H1 (cell line): ENCODE measurements around the gene PLOD1. TPM values are rescaled to one million over a fixed set of nuclear protein-coding genes. Genes with fewer than 3 reads are reported as not detected.

ENCODE experiments used
- CTCF ChIA-PET: fragments of 300-600 bp; sonication (Branson Sonifier 250); formaldehyde crosslinking; loops from one replicate; lab custom pipeline; 2021; ENCODE audit not compliant: partially characterized antibody; lab: Charles Lee
- POLR2A ChIA-PET: fragments of 300-600 bp; sonication (Branson Sonifier 250); formaldehyde crosslinking; loops from one replicate; lab custom pipeline; 2021; ENCODE audit warnings: inconsistent platforms; ENCODE audit not compliant: partially characterized antibody; lab: Charles Lee
- DNase-seq, 2 experiments: peaks; one replicate each; pipeline versions ENCODE4 v3.0.0 to v3.0.0-alpha.2; 2010 to 2022; ENCODE audit warnings: low spot score in 2 of 2, low read depth in 1 of 2, mixed read lengths in 1 of 2
- FAIRE-seq: peaks from 2 replicates; lab custom pipeline; 2011; peaks lifted over from hg19 to GRCh38; lab: Jason Lieb, UNC
- H2AFZ ChIP-seq: 2 replicates; pipeline ENCODE4 v1.8.1; 2012; ENCODE audit warnings: low read length, inconsistent platforms
- H2AK5ac ChIP-seq: 2 replicates; pipeline ENCODE4 v1.6.1; 2013; ENCODE audit warnings: low read depth, low read length
- H2BK120ac ChIP-seq: replicated peaks from 2 replicates; pipeline ENCODE3; 2013; ENCODE audit warnings: low read depth, low read length, inconsistent platforms
- H2BK12ac ChIP-seq: 2 replicates; pipeline ENCODE4 v1.6.1; 2013; ENCODE audit warnings: low read depth, low read length
- H2BK15ac ChIP-seq: 2 replicates; pipeline ENCODE4 v1.6.1; 2013; ENCODE audit warnings: low read length
- H2BK20ac ChIP-seq: 2 replicates; pipeline ENCODE4 v1.6.1; 2013; ENCODE audit warnings: low read length
- H2BK5ac ChIP-seq: 2 replicates; pipeline ENCODE4 v1.6.1; 2013; ENCODE audit warnings: low read depth, low read length
- H3K14ac ChIP-seq: 2 replicates; pipeline ENCODE4 v1.6.1; 2013; ENCODE audit warnings: inconsistent platforms; ENCODE audit not compliant: insufficient read length
- H3K18ac ChIP-seq: 2 replicates; pipeline ENCODE4 v1.6.1; 2013; ENCODE audit warnings: low read length; ENCODE audit errors: extremely low read depth
- H3K23ac ChIP-seq: 2 replicates; pipeline ENCODE4 v1.6.1; 2013; ENCODE audit warnings: inconsistent platforms; ENCODE audit not compliant: insufficient read length
- H3K23me2 ChIP-seq: 2 replicates; pipeline ENCODE4 v1.6.1; 2013; ENCODE audit warnings: low read depth, low read length
- H3K27ac ChIP-seq: 2 replicates; pipeline ENCODE4 v1.6.1; 2011; ENCODE audit warnings: low read depth, low read length, inconsistent platforms
- H3K27me3 ChIP-seq, 4 experiments: replicated peaks in 1 of 4; 1 replicate in 1 of 4; 2 replicates in 3 of 4; pipeline versions ENCODE4 v1.6.1 to v1.8.1; 2011 to 2013; ENCODE audit warnings: low read length in 3 of 4, mild to moderate bottlenecking in 3 of 4, inconsistent platforms in 2 of 4, mixed read lengths in 2 of 4, moderate library complexity in 1 of 4; ENCODE audit not compliant: control insufficient read depth in 3 of 4, insufficient read depth in 3 of 4; ENCODE audit errors: extremely low read depth in 1 of 4
- H3K36me3 ChIP-seq, 4 experiments: 2 replicates each; pipeline versions ENCODE4 v1.6.1 to v1.8.1; 2011 to 2013; ENCODE audit warnings: mild to moderate bottlenecking in 4 of 4, low read length in 3 of 4, moderate library complexity in 2 of 4, control low read depth in 1 of 4, inconsistent platforms in 1 of 4; ENCODE audit not compliant: insufficient read depth in 4 of 4, control insufficient read depth in 2 of 4
- H3K4ac ChIP-seq: replicated peaks from 2 replicates; pipeline ENCODE3; 2013; ENCODE audit warnings: low read length, low read depth, mixed read lengths, inconsistent platforms; ENCODE audit not compliant: insufficient read length
- H3K4me1 ChIP-seq, 4 experiments: replicated peaks in 1 of 4; 1 replicate in 1 of 4; 2 replicates in 3 of 4; pipeline versions ENCODE4 v1.6.1 to v1.8.1; 2011 to 2013; ENCODE audit warnings: low read length in 3 of 4, inconsistent platforms in 2 of 4, mixed read lengths in 1 of 4; ENCODE audit not compliant: insufficient read depth in 4 of 4, control insufficient read depth in 3 of 4
- H3K4me2 ChIP-seq, 2 experiments: 2 replicates each; pipeline versions ENCODE4 v1.6.1 to v1.8.1; 2011 to 2013; ENCODE audit warnings: low read depth in 2 of 2, low read length in 2 of 2, control low read depth in 1 of 2, inconsistent platforms in 1 of 2, mild to moderate bottlenecking in 1 of 2; ENCODE audit not compliant: insufficient read depth in 1 of 2
- H3K4me3 ChIP-seq, 4 experiments: fragments of 200-600, 300-600 bp in 1 of 4; sonication (generic), shearing (Covaris generic), sonication (Bioruptor Twin) in 1 of 4; 2 replicates each; pipeline versions ENCODE4 v1.5.1 to v1.8.1; 2011 to 2016; ENCODE audit warnings: low read length in 4 of 4, low read depth in 3 of 4, control low read depth in 2 of 4, inconsistent platforms in 2 of 4, mild to moderate bottlenecking in 2 of 4, mixed read lengths in 1 of 4, moderate library complexity in 1 of 4; ENCODE audit not compliant: insufficient read depth in 2 of 4; ENCODE audit errors: extremely low read depth in 1 of 4
- H3K56ac ChIP-seq: replicated peaks from 2 replicates; pipeline ENCODE3; 2013; ENCODE audit warnings: low read depth, mild to moderate bottlenecking, mixed read lengths, low read length, inconsistent platforms; ENCODE audit not compliant: insufficient read length
- H3K79me1 ChIP-seq: 2 replicates; pipeline ENCODE4 v1.6.1; 2013; ENCODE audit warnings: low read depth, low read length, control low read depth
- H3K79me2 ChIP-seq, 2 experiments: 2 replicates each; pipeline versions ENCODE4 v1.6.1 to v1.8.1; 2012 to 2013; ENCODE audit warnings: low read length in 2 of 2, mild to moderate bottlenecking in 2 of 2, inconsistent platforms in 1 of 2; ENCODE audit not compliant: insufficient read depth in 2 of 2, control insufficient read depth in 1 of 2
- H3K9ac ChIP-seq, 4 experiments: replicated peaks in 1 of 4; 1 replicate in 1 of 4; 2 replicates in 3 of 4; pipeline versions ENCODE4 v1.6.1 to v1.8.1; 2011 to 2013; ENCODE audit warnings: low read depth in 3 of 4, low read length in 3 of 4, control low read depth in 2 of 4, mild to moderate bottlenecking in 2 of 4, moderate library complexity in 2 of 4, inconsistent platforms in 1 of 4; ENCODE audit errors: extremely low read depth in 1 of 4
- H3K9me3 ChIP-seq, 2 experiments: 2 replicates each; pipeline versions ENCODE4 v1.6.1 to v1.8.1; 2012 to 2013; ENCODE audit warnings: mild to moderate bottlenecking in 2 of 2, moderate library complexity in 2 of 2, control low read depth in 1 of 2, inconsistent platforms in 1 of 2, low read depth in 1 of 2, low read length in 1 of 2, mixed read lengths in 1 of 2; ENCODE audit not compliant: insufficient read depth in 2 of 2
- H4K20me1 ChIP-seq, 2 experiments: replicated peaks in 1 of 2; 2 replicates each; pipeline versions ENCODE3 to v1.8.1; 2011 to 2013; ENCODE audit warnings: inconsistent platforms in 2 of 2, low read length in 2 of 2, mild to moderate bottlenecking in 1 of 2; ENCODE audit not compliant: insufficient read depth in 2 of 2, control insufficient read depth in 1 of 2
- H4K5ac ChIP-seq: 2 replicates; pipeline ENCODE4 v1.6.1; 2013; ENCODE audit warnings: low read length, low read depth, mixed read lengths, inconsistent platforms; ENCODE audit not compliant: insufficient read length
- H4K8ac ChIP-seq: 2 replicates; pipeline ENCODE4 v1.8.0; 2013; ENCODE audit warnings: mild to moderate bottlenecking, moderate library complexity, low read length, inconsistent platforms; ENCODE audit not compliant: insufficient read depth; ENCODE audit errors: extremely low read depth
- H4K91ac ChIP-seq: replicated peaks from 2 replicates; pipeline ENCODE3; 2013; ENCODE audit warnings: low read length, mixed read lengths, inconsistent platforms; ENCODE audit not compliant: insufficient read length
- CHD1 ChIP-seq: IDR thresholded peaks from 2 replicates; pipeline ENCODE4 v1.6.1; 2012; ENCODE audit warnings: low read depth, low read length, improper control_type of control experiment
- EZH2 ChIP-seq: fragments of 200-600 bp; sonication (generic); IDR thresholded peaks from 2 replicates; pipeline ENCODE4 v1.7.1; 2012; ENCODE audit warnings: low read depth, mild to moderate bottlenecking, moderate library complexity, low read length, inconsistent platforms; ENCODE audit not compliant: severe bottlenecking
- KDM1A ChIP-seq: fragments of 200-600, 300-600 bp; sonication (generic); IDR thresholded peaks from 2 replicates; pipeline ENCODE4 v1.7.1; 2016; ENCODE audit warnings: mild to moderate bottlenecking, low read length, borderline replicate concordance
- RFX5 ChIP-seq: IDR thresholded peaks from 2 replicates; pipeline ENCODE4 v1.6.1; 2011; ENCODE audit warnings: low read depth, low read length, improper control_type of control experiment, borderline replicate concordance
- SIX5 ChIP-seq: IDR thresholded peaks from 2 replicates; pipeline ENCODE4 v1.6.1; 2011; ENCODE audit warnings: mild to moderate bottlenecking, low read depth, low read length
- WGBS, 2 experiments: shearing (Covaris generic) in 1 of 2; methylation state at CpG; one replicate each; pipeline versions ENCODE4 v1.1.6 to v1.1.7; 2013 to 2015; ENCODE audit warnings: low lambda C conversion rate in 2 of 2, mixed read lengths in 2 of 2, inconsistent platforms in 1 of 2, low coverage in 1 of 2, missing lambda C conversion rate in 1 of 2; ENCODE audit not compliant: insufficient replicate concordance in 2 of 2, insufficient coverage in 1 of 2, insufficient read length in 1 of 2; ENCODE audit errors: extremely low coverage in 1 of 2, missing lambda C conversion rate in 1 of 2; 5-methylcytosine and 5-hydroxymethylcytosine counted together
- polyA plus RNA-seq, 7 experiments: library from polyadenylated mRNA; depleted of rRNA in 3 of 7; stranded (reverse) in 5 of 7; unstranded in 2 of 7; fragments of >200 nt in 5 of 7; fragments of 200-250 nt in 2 of 7; gene quantifications; 1 replicate in 5 of 7; 2 replicates in 1 of 7; 4 replicates in 1 of 7; pipeline versions ENCODE4 v1.2.1 to v1.2.3, GENCODE V29; 2011 to 2013; ENCODE audit warnings: missing spikeins in 2 of 7, mixed read lengths in 2 of 7
- total RNA-seq: library from RNA; stranded (reverse); fragmentation: NEBNext Ultra II Directional; extraction: Animal tissue kit (Norgen Biotek cat#: 25700); gene quantifications from 2 replicates; pipeline ENCODE4 v1.2.1, GENCODE V29; 2021
- TF ChIP-seq, protein P1 (sequence below): IDR thresholded peaks from 2 replicates; pipeline ENCODE4 v1.6.1; 2012; ENCODE audit warnings: inconsistent platforms

Gene PLOD1
- total and polyA plus RNA-seq, 2 of the 8 experiments (the other 6 are each of a cell fraction or from before 2014, with no cell fraction given), result 44.9 to 51.8 TPM

DNA sequence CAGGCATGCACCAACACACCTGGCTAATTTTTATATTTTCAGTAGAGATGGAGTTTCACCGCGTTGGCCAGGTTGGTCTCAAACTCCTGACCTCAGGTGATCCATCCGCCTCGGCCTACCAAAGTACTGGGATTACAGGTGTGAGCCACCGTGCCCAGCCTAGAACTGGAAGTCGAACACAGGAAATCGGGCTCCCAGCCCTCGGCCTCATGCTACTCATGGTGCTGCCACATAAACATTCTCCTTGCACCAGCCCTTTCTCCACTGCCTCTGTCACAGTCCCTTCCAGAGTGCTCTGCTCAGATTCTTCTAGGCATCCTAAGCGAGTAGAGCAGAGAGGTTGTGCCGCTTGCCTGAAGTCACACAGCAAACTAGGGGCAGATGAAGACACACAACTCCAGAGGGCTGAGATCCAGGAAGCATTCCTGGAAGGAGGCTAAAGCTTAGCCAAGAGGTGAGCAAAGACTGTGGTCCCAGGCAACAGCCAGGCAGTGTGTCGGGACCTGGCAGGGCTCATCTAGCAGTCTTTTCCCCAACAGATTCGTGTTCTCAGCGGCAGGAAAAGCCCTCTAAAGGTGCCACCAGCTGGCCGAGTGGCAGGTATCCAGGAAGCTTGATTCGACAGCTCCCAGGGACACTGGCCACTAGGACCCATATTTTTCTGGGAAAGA lies 46.2 kb upstream of the PLOD1 start:
- no peak overlapping the region for H3K4me2 ChIP-seq
- H4K91ac ChIP-seq, result no peak overlapping the region
- no peak for DNase-seq
- H3K23ac ChIP-seq, result no peak overlapping the region
- H3K18ac ChIP-seq, result no peak overlapping the region; the same call in 1 of the 2 replicates
- no peak overlapping the region for H3K14ac ChIP-seq
- H3K27ac ChIP-seq, result no peak overlapping the region
- no peak overlapping the region; the same call in 1 of the 2 replicates for H4K8ac ChIP-seq
- ChIA-PET POLR2A (interaction anchor here (1.5 to 5.4 kb wide), 3 partner anchors 20 to 52 kb away, joined by 3 to 46 read pairs (median 3); partner anchors contain the start of gene NPPA), CTCF (interaction anchor here (0.6 to 4.9 kb wide), 16 partner anchors 8 to 765 kb away, joined by 3 to 27 read pairs (median 4); no protein-coding TSS in a partner anchor)
- no peak overlapping the region for H2BK5ac ChIP-seq
- H2AFZ ChIP-seq, result no peak overlapping the region
- peaks cover 0 to 3% (median 1%) of the 10 kb centered on the region in 4 experiments; a peak in 3 of 7 replicates for H3K4me1 ChIP-seq
- H4K20me1 ChIP-seq, result no peaks in the 10 kb centered on the region
- 0 out of 2 replicates have a peak overlapping the region, but pooled peaks have one; percentile 9 for H2BK12ac ChIP-seq
- no peaks in the 10 kb centered on the region for H3K9me3 ChIP-seq
- no peak overlapping the region for H3K4me3 ChIP-seq
- H3K23me2 ChIP-seq, result no peaks in the 10 kb centered on the region
- H3K36me3 ChIP-seq, result no peaks in the 10 kb centered on the region
- H3K79me2 ChIP-seq, result no peaks in the 10 kb centered on the region
- peak overlapping the region; percentile 18; the same call in 1 of the 2 replicates for H2BK15ac ChIP-seq
- no peak overlapping the region for H3K56ac ChIP-seq
- no peak overlapping the region for H2AK5ac ChIP-seq
- no peak overlapping the region for H4K5ac ChIP-seq
- H3K4ac ChIP-seq, result no peak overlapping the region
- no peaks in the 10 kb centered on the region for H3K27me3 ChIP-seq
- no peak overlapping the region for H2BK20ac ChIP-seq
- FAIRE-seq, result no peak
- no peaks in the 10 kb centered on the region for H3K79me1 ChIP-seq
- no peak overlapping the region for H2BK120ac ChIP-seq
- TF ChIP-seq CHD1 (no peak), KDM1A (0 out of 2 replicates have a peak, but pooled peaks have one; percentile 52), SIX5 (no peak), EZH2 (no peak), RFX5 (no peak)
- TF ChIP-seq, protein P1, sequence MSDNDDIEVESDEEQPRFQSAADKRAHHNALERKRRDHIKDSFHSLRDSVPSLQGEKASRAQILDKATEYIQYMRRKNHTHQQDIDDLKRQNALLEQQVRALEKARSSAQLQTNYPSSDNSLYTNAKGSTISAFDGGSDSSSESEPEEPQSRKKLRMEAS, result no peak
- WGBS, 2 experiments, result 91% methylated on average over 15 of the region's 15 CpGs; no CpG with 5 or more reads in 1 of the 2 experiments
- no peak overlapping the region for H3K9ac ChIP-seq
